Activated naive CD4-positive, alpha-beta T cell treated with anti-CD3 and anti-CD28 coated beads, Interleukin-2, amount 10 ng/mL, durations not matched to agents 7 days and 5 days (primary cell): ENCODE data around the gene PUSL1.

ENCODE experiments used
- CTCF ChIA-PET: fragments of 350-600 bp; sonication (Branson Sonifier 250); formaldehyde crosslinking; loops from one replicate; lab custom pipeline; 2021; ENCODE audit warnings: antibody characterized with exemption; lab: Charles Lee
- DNase-seq: peaks from one replicate; pipeline ENCODE4 v3.0.0-alpha.2; 2020
- H3K27ac Mint-ChIP-seq: one replicate; pipeline ENCODE4 v1.8.0; 2021; ENCODE audit warnings: mild to moderate bottlenecking, moderate library complexity, mixed read lengths
- H3K27me3 Mint-ChIP-seq: one replicate; pipeline ENCODE4 v1.8.0; 2021; ENCODE audit warnings: mild to moderate bottlenecking, mixed read lengths
- H3K36me3 Mint-ChIP-seq: one replicate; pipeline ENCODE4 v1.8.0; 2021; ENCODE audit warnings: mixed read lengths
- H3K4me1 Mint-ChIP-seq: one replicate; pipeline ENCODE4 v1.8.0; 2021; ENCODE audit warnings: mixed read lengths
- H3K4me3 Mint-ChIP-seq: one replicate; pipeline ENCODE4 v1.8.0; 2021; ENCODE audit warnings: mild to moderate bottlenecking, moderate library complexity, mixed read lengths
- H3K9me3 Mint-ChIP-seq: one replicate; pipeline ENCODE4 v1.8.0; 2021; ENCODE audit warnings: mixed read lengths

Gene PUSL1

GRCh38 chr1:1307923-1308755 is at the start of gene PUSL1, which contains the start of gene ACAP3:
Gene PUSL1 (plus strand): TSS chr1:1308597. CDS start chr1:1308644, 47 bp downstream.
Gene ACAP3 (minus strand): TSS chr1:1307930. CDS start chr1:1307815, 115 bp downstream.
- Mint-ChIP-seq H3K27ac (peak within 1 kb of the TSS; percentile 93), H3K9me3 (no peaks in the 10 kb centered on the region), H3K4me1 (peaks cover 26% of the 10 kb centered on the region), H3K27me3 (no peaks in the 10 kb centered on the region), H3K4me3 (peak within 1 kb of the TSS; percentile 89), H3K36me3 (peaks cover 8% of the 10 kb centered on the region)
- CTCF ChIA-PET: no interaction called here
- DNase-seq: peak; percentile 89

- H3K9me3 Mint-ChIP-seq: no peaks in the 10 kb centered on the region
- no peaks in the 10 kb centered on the region for H3K27me3 Mint-ChIP-seq
- CTCF ChIA-PET: no interaction called here
- no peak for DNase-seq
- H3K4me1 Mint-ChIP-seq: peaks cover 16% of the 10 kb centered on the region
- no peak overlapping the region for H3K4me3 Mint-ChIP-seq
- peaks cover 45% of the 10 kb centered on the region for H3K36me3 Mint-ChIP-seq
- H3K27ac Mint-ChIP-seq: no peak overlapping the region
Measured at GRCh38 chr1:1259119-1259488, 49.3 kb upstream of the PUSL1 start.

- Mint-ChIP-seq H3K4me1 (peaks cover 16% of the 10 kb centered on the region), H3K27ac (peak overlapping the region; percentile 3), H3K27me3 (no peaks in the 10 kb centered on the region), H3K4me3 (no peak overlapping the region), H3K36me3 (peaks cover 46% of the 10 kb centered on the region), H3K9me3 (no peaks in the 10 kb centered on the region)
- CTCF ChIA-PET: no interaction called here
- DNase-seq: no peak
Measured at GRCh38 chr1:1259540-1259939, 48.9 kb upstream of the PUSL1 start.

GRCh38 chr1:1259951-1260600 is 48.3 kb upstream of the PUSL1 start:
- CTCF ChIA-PET: interaction anchor here (1.1 kb wide), 1 partner anchor 22 kb away, joined by 3 read pairs; no protein-coding TSS in a partner anchor
- Mint-ChIP-seq H3K4me3 (no peak overlapping the region), H3K27ac (peak overlapping the region; percentile 3), H3K4me1 (peaks cover 16% of the 10 kb centered on the region), H3K36me3 (peaks cover 44% of the 10 kb centered on the region), H3K9me3 (no peaks in the 10 kb centered on the region), H3K27me3 (no peaks in the 10 kb centered on the region)
- DNase-seq: no peak

DNA sequence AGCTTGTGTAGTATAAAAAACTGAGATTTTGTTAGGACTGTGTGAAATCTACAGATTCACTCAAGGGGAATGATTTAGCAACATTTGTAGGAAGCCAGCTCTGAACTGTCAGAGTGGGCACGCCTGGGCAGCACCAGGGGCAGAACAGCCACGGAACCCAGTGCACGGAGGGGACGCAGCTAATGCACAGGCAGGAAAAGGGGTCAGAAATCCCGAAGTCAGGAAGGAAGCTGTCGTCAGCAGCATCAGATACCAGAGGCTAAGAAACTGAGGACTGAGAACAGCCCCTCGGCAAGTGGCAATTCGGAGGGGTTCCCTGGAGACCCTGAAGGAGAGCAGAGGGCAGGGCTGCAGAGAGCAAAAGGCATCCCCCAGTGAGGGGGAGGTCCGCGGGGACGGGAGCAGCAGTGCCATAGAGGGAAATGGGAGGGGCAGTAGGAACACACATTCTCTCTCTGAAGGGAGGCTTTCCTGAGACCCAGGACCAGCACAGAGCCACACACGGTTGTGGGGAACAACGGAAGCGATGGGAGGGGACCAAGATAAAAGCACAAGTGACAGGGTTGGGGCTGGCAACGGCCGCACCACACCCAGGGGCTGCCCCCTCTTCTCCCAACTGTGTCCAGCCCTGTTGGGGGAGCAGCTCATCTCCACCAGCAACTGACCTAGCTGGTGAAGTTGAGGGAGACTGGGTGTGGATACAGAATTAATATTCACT is 47.4 kb upstream of the PUSL1 start:
- CTCF ChIA-PET: interaction anchor here (1.1 to 1.9 kb wide), 2 partner anchors 23 to 139 kb away, joined by 3 to 9 read pairs; no protein-coding TSS in a partner anchor
- DNase-seq: no peak
- H3K27ac Mint-ChIP-seq: peak overlapping the region; percentile 85
- H3K4me3 Mint-ChIP-seq: no peak overlapping the region
- no peaks in the 10 kb centered on the region for H3K9me3 Mint-ChIP-seq
- peaks cover 16% of the 10 kb centered on the region for H3K4me1 Mint-ChIP-seq
- H3K27me3 Mint-ChIP-seq: no peaks in the 10 kb centered on the region
- H3K36me3 Mint-ChIP-seq: peaks cover 45% of the 10 kb centered on the region

- H3K36me3 Mint-ChIP-seq: peaks cover 44% of the 10 kb centered on the region
- H3K9me3 Mint-ChIP-seq: no peaks in the 10 kb centered on the region
- CTCF ChIA-PET: interaction anchor here (1.9 kb wide), 1 partner anchor 140 kb away, joined by 9 read pairs; no protein-coding TSS in a partner anchor
- no peak for DNase-seq
- no peak overlapping the region for H3K27ac Mint-ChIP-seq
- H3K4me1 Mint-ChIP-seq: peaks cover 16% of the 10 kb centered on the region
- no peak overlapping the region for H3K4me3 Mint-ChIP-seq
- no peaks in the 10 kb centered on the region for H3K27me3 Mint-ChIP-seq
Measured at GRCh38 chr1:1262071-1262470, 46.3 kb upstream of the PUSL1 start.

DNA sequence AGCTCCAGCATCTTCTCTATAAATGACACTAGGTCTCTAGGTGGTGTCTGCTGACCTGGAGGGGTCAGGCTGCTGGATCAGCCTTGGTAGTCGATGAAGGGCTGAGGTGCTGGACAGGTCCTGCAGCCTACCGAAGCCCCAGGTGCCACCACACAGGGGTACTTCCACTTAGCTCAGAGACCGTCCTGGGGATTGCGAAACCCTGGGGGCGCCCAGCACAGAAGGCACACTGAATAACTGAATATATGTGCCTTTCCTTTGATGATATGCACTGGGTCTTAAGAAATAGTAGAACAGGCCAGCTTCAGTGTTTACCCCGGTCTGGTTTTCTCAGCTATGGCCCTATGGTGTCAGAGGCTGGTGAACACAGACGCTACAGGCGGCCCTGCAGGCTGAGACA is 45.6 kb upstream of the PUSL1 start:
- peaks cover 14% of the 10 kb centered on the region for H3K4me1 Mint-ChIP-seq

DNA sequence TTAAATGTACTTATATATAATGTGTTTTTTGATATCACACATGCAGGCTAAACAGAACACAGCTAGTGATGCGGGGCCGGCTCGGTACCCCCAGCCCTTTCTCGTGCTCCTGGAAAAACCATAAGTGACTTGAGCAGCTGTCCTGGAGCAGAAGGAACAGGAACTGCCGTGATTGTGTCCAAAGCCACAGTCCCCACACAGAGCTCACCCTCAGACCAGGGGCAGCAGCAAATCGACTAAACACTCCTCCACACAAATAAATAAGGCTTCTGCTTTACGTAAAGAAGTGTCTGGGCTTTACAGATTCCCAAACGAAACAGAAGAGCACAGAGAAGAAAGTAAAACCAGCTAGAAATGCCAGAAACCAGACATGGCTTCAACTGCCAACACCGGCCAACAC is 44.4 kb upstream of the PUSL1 start:
- Mint-ChIP-seq H3K9me3 (no peaks in the 10 kb centered on the region), H3K4me3 (no peak overlapping the region), H3K27ac (no peak overlapping the region), H3K4me1 (peaks cover 13% of the 10 kb centered on the region), H3K36me3 (peaks cover 43% of the 10 kb centered on the region), H3K27me3 (no peaks in the 10 kb centered on the region)
- no peak for DNase-seq
- CTCF ChIA-PET: interaction anchor here (2.7 kb wide), 1 partner anchor 142 kb away, joined by 17 read pairs; no protein-coding TSS in a partner anchor

More for the DNA sequence above, 45.6 kb upstream of the PUSL1 start:
- no peak for DNase-seq
- CTCF ChIA-PET: no interaction called here
- Mint-ChIP-seq H3K27ac (no peak overlapping the region), H3K27me3 (no peaks in the 10 kb centered on the region), H3K36me3 (peaks cover 45% of the 10 kb centered on the region), H3K9me3 (no peaks in the 10 kb centered on the region), H3K4me3 (no peak overlapping the region)

- CTCF ChIA-PET: interaction anchor here (2.7 kb wide), 1 partner anchor 143 kb away, joined by 17 read pairs; no protein-coding TSS in a partner anchor
- Mint-ChIP-seq H3K4me3 (no peak overlapping the region), H3K9me3 (no peaks in the 10 kb centered on the region), H3K27me3 (no peaks in the 10 kb centered on the region), H3K27ac (no peak overlapping the region), H3K4me1 (peaks cover 16% of the 10 kb centered on the region), H3K36me3 (peaks cover 38% of the 10 kb centered on the region)
- DNase-seq: no peak
Measured at GRCh38 chr1:1264868-1265272, 43.5 kb upstream of the PUSL1 start.

- Mint-ChIP-seq H3K27me3 (no peaks in the 10 kb centered on the region), H3K36me3 (peaks cover 45% of the 10 kb centered on the region), H3K4me3 (no peak overlapping the region), H3K4me1 (peaks cover 31% of the 10 kb centered on the region), H3K9me3 (no peaks in the 10 kb centered on the region), H3K27ac (no peak overlapping the region)
- DNase-seq: no peak
- CTCF ChIA-PET: interaction anchor here (1.5 kb wide), 1 partner anchor 145 kb away, joined by 3 read pairs; no protein-coding TSS in a partner anchor
Measured at GRCh38 chr1:1267488-1268283, 40.7 kb upstream of the PUSL1 start.

GRCh38 chr1:1268284-1268682 is 40.1 kb upstream of the PUSL1 start:
- Mint-ChIP-seq H3K27me3 (no peaks in the 10 kb centered on the region), H3K4me1 (peaks cover 35% of the 10 kb centered on the region), H3K9me3 (no peaks in the 10 kb centered on the region), H3K4me3 (no peak overlapping the region), H3K36me3 (peaks cover 47% of the 10 kb centered on the region), H3K27ac (no peak overlapping the region)
- CTCF ChIA-PET: interaction anchor here (1.5 kb wide), 1 partner anchor 146 kb away, joined by 3 read pairs; no protein-coding TSS in a partner anchor
- DNase-seq: no peak

DNA sequence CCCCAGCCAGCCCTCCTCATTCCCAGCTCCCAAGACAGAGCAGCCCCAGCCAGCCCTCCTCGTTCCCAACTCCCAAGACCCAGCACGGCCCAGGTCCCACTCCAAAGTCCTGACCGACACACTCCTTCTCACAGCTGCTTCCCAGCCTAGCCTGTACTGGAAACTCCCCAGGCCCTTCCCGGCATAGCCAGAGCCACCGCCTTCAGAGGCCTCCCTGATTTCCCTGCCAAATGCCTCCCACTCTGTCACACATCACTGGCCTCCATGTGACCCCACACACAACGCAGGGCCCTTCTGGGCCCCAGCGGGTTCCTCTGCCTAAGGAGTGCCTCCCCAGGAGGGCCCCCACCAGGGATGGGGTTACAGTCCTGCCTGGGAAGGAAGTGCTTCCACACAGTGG is 37.6 kb upstream of the PUSL1 start:
- DNase-seq: no peak
- no peaks in the 10 kb centered on the region for H3K9me3 Mint-ChIP-seq
- H3K27ac Mint-ChIP-seq: peak overlapping the region; percentile 29
- H3K4me3 Mint-ChIP-seq: peak overlapping the region; percentile 51
- CTCF ChIA-PET: interaction anchor here (1.1 kb wide), 2 partner anchors 148 to 286 kb away, joined by 3 read pairs; no protein-coding TSS in a partner anchor
- H3K4me1 Mint-ChIP-seq: peaks cover 43% of the 10 kb centered on the region
- no peaks in the 10 kb centered on the region for H3K27me3 Mint-ChIP-seq
- H3K36me3 Mint-ChIP-seq: peaks cover 40% of the 10 kb centered on the region
